GM18870 (cell line): Measurements from ENCODE around the gene NOC3L.

Experiments used
- ATAC-seq: cut with Tn5 transposase; IDR thresholded peaks from one replicate; pipeline ENCODE4 v1.9.1; 2021; ENCODE audit warnings: moderate library complexity; ENCODE audit not compliant: unreplicated experiment

The NOC3L gene

GRCh38 chr10:94308866-94309265 lies 53.9 kb downstream of the NOC3L start:
- ATAC-seq: no peak

DNA sequence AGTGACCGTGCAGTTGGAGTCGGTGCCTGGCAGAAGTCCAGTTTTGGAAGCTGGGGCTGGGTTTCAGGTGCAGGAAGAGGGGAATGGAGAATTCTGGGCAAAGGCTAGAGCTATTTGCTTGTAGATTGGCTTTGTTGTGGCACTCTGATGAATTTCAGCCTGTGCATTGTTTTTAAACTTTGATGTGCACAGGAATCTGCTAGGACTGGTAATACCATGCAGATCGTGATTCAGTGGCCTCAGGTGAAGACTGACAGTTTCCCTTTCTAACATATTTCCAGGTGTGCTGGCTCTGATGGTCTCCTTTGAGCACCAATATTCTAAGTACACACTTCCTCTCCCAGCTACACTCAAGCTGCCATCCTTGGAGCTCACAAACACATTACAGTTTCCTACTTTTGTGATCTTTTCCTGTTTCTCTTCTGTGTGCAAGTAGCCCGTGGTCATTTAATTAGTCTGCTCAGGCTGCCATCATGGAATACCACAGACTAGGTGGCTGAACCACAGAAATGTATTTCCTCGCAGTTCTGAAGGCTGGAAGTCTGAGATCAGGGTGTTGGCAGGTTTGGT lies 55.6 kb downstream of the NOC3L start:
- no peak for ATAC-seq

GRCh38 chr10:94303929-94304328 lies 58.8 kb downstream of the NOC3L start:
- no peak for ATAC-seq

GRCh38 chr10:94300042-94300441 lies 62.7 kb downstream of the NOC3L start:
- ATAC-seq: no peak

DNA sequence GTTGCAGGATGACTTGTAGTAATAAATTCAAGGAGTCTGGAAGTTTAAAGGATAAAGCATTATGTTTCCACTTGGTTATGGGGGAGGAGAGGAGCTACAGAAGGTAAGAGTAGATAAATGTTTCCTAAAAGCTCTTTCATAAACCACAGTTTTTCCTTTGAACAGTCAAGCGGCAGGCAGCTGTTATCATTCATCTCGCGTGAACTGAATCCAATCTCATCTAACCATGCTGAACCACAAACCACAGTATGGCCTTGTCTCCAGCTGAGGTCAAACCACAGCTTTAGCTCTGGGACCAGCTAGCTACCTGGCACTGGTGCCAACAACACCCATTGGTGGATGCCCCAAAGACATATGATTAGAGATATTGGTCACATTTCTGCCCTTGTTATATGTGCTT lies 63.3 kb downstream of the NOC3L start:
- ATAC-seq: no peak

GRCh38 chr10:94294168-94294567 lies 68.6 kb downstream of the NOC3L start:
- no peak for ATAC-seq

DNA sequence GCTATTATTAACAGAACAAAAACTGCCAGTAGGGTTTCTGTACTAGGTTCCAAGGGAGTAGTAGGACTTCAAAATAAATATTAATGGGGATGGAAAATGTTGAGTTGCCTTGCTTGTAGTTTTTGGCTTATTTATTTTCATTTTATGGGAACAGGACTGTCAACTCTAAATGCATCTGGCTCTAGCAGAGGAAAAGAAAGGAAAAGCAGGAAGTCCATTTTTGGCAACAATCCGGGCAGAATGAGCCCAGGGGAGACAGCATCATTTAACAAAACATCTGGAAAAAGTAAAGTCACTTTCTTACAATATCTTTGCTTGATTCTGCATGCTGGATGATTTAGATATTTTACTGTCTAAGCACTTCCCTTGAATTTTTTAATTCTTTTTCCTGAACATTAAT lies 69.4 kb downstream of the NOC3L start:
- no peak for ATAC-seq

GRCh38 chr10:94292434-94293090 lies 70.2 kb downstream of the NOC3L start:
- ATAC-seq: no peak

DNA sequence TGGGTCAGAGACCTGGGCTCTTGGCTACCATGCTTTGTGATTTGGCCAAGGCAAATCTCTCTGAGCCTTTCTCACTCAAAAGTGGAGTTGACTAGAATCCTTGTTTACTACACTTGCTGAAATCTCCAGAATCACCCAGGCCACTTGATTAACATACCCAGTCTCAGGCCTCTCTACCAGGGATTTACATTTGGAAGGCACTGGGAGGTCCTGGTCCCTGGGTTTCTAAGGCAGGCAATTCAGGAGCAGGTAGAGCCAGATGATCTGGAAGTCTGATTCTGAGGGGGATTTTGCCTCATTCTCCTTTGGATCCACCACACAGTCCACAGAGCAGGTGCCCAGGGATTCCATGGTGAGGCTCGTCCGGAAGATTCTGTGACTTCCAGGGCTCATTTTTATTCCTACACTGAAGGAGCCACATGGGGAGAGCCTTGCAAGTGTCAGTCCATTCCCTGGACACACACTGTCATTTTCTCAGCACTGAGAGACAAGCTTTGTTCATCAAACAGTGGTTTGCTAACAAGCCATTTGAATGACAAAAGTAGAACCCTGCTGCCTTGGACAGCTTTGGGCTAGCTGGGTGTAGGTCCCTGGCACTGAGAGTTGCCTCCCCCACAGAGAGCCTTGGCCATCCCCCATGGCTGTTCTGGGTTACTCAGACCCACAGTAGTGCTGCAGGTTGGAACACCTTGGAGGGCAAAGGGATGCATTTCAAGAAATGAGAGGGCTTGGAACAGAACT lies 74.2 kb downstream of the NOC3L start:
- no peak for ATAC-seq

- ATAC-seq: no peak
Observed at GRCh38 chr10:94287336-94287735, 75.4 kb downstream of the NOC3L start.

- ATAC-seq: no peak
Observed at GRCh38 chr10:94286901-94287300, 75.8 kb downstream of the NOC3L start.

DNA sequence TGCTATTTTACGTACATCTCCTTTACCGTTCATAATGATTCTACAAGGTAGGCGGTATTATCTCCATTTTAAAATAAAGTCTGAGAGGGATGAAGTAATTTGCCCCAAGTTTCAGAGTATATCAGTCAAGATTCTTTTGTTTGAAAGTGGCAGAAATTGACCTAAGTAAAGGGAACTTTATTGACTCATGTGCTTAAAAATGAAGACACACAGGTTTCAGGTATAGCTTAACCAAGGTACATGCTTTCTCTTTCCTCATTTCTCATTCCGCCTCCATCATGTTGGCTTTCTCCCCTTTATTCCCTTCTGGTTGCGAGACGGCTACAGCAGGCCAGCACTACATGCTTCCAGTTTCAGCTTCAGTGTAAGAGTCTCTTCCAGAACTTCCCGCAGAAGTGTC lies 77.5 kb downstream of the NOC3L start:
- ATAC-seq: no peak
